ENCODE measurements around the gene OR2J1. TPM values are rescaled to one million over a fixed set of nuclear protein-coding genes. Genes with fewer than 3 reads are reported as not detected.

OR2J1 gene
- total RNA-seq, 2 donors from 2014 or later: not detected

GRCh38 chr6:29082457-29082856 is 16.8 kb upstream of the OR2J1 start:
- H3K36me3 ChIP-seq: no peaks in the 10 kb centered on the region
- H3K9ac ChIP-seq (ENCODE audit: low read depth in 2 of 2, low read length in 2 of 2): no peak overlapping the region
- no peaks in the 10 kb centered on the region for H3K27me3 ChIP-seq
- no peak for DNase-seq
- no peaks in the 10 kb centered on the region for H3K9me3 ChIP-seq
- H3K4me1 ChIP-seq: no peaks in the 10 kb centered on the region
- H3K27ac ChIP-seq: no peak overlapping the region
- TF ChIP-seq CTCF (IDR thresholded peaks at IDR 0.05): no peak
- intact Hi-C loops (cut with DNase I): no loop called here
- no peak overlapping the region for H3K4me3 ChIP-seq

GRCh38 chr6:29087213-29087612 is 12.1 kb upstream of the OR2J1 start, which contains the start of gene OR2B3:
OR2B3 (minus strand) TSS chr6:29087313; CDS start chr6:29087248, 65 bp downstream.
- no peak for TF ChIP-seq CTCF (IDR thresholded peaks at IDR 0.05)
- Histone ChIP-seq H3K36me3 (no peaks in the 10 kb centered on the region), H3K27me3 (no peaks in the 10 kb centered on the region), H3K4me3 (no peak within 1 kb of the TSS), H3K9me3 (no peaks in the 10 kb centered on the region), H3K4me1 (no peaks in the 10 kb centered on the region), H3K9ac (ENCODE audit: low read depth in 2 of 2, low read length in 2 of 2) (no peak within 1 kb of the TSS), H3K27ac (no peak within 1 kb of the TSS)
- intact Hi-C loops (cut with DNase I): no loop called here
- no peak for DNase-seq

DNA sequence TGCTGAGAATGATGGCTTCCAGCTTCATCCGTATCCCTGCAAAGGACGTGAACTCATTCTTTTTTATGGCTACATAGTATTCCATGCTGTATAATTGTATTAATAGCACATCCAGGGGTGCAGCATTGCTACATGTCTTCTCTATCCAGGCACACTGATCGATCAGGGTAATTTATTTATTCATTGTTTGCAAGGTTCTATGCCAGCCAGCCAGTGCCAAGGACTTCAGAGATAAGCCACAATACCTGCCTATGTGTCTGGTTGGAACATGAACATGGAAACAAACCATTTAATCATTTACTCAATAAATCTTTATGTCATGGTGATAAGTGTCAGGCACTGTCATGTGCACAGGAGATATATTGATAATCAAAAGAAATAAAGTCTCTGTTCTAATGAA is 6.3 kb upstream of the OR2J1 start:
- no peak for DNase-seq
- Histone ChIP-seq H3K4me3 (no peak overlapping the region), H3K36me3 (no peaks in the 10 kb centered on the region), H3K27ac (no peak overlapping the region), H3K4me1 (no peaks in the 10 kb centered on the region), H3K27me3 (no peaks in the 10 kb centered on the region), H3K9me3 (no peaks in the 10 kb centered on the region), H3K9ac (ENCODE audit: low read depth in 2 of 2, low read length in 2 of 2) (no peak overlapping the region)
- intact Hi-C loops (cut with DNase I): no loop called here
- TF ChIP-seq CTCF (IDR thresholded peaks at IDR 0.05): no peak

DNA sequence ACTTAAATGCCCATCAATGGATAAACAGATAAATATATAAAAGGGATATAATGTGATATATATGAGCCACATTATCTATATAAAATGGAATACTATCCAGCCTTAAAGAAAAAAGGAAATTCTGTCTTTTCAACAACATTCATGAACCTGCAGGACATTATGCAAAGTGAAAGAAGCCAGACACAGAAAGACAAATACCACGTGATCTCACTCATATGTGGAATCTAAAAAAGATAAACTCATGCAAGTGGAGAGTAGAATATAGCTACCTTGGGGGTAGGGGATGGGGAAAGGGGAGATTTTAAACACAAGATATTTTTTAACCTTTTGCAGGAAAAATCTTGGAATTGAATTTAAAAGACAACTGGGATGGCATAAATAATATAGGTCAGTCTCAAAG is 1.5 kb upstream of the OR2J1 start:
- no peak for TF ChIP-seq CTCF (IDR thresholded peaks at IDR 0.05)
- no peak overlapping the region for H3K27ac ChIP-seq
- H3K9ac ChIP-seq (ENCODE audit: low read depth in 2 of 2, low read length in 2 of 2): no peak overlapping the region
- no peaks in the 10 kb centered on the region for H3K9me3 ChIP-seq
- intact Hi-C loops (cut with DNase I): no loop called here
- H3K4me3 ChIP-seq: no peak overlapping the region
- H3K4me1 ChIP-seq: no peaks in the 10 kb centered on the region
- no peaks in the 10 kb centered on the region for H3K36me3 ChIP-seq
- DNase-seq: no peak
- no peaks in the 10 kb centered on the region for H3K27me3 ChIP-seq

DNA sequence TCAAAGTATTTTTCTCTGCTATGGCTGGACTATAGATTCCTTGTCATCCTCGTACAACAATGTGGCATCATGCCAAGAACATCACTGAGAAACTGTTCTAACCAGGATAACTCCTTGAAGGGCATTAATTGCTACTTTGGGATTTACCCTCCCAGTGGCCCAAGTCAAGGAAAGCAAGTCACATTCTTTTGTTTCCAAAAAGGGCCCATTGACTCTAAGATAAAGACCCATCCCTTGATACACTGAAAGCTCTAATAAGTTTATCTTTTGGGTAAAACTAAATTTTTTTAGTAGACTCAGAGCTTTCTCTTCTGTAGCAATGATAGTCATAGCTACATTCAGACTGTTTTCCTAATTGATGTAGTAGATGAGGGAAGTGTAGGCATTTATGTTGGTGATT is 8.5 kb downstream of the OR2J1 start, which contains the start of gene OR2J3:
Gene OR2J3, plus strand, starts transcription at position 301 of the 400 bp plus-strand sequence. CDS start 3,833 bp downstream, outside the sequence.
- Histone ChIP-seq H3K9me3 (no peaks in the 10 kb centered on the region), H3K4me3 (no peak within 1 kb of the TSS), H3K27me3 (no peaks in the 10 kb centered on the region), H3K9ac (ENCODE audit: low read depth in 2 of 2, low read length in 2 of 2) (no peak within 1 kb of the TSS), H3K27ac (no peak within 1 kb of the TSS), H3K36me3 (no peaks in the 10 kb centered on the region), H3K4me1 (no peaks in the 10 kb centered on the region)
- no peak for DNase-seq
- TF ChIP-seq CTCF (IDR thresholded peaks at IDR 0.05): no peak
- intact Hi-C loops (cut with DNase I): no loop called here

All from colonic mucosa (tissue), 4 donors.